CD4-positive, alpha-beta T cell treated with Interferon alpha-2 for 1 hour (primary cell): Measurements from ENCODE around the gene ABCA13.

Experiments used
- DNase-seq, 2 donors: peaks; one replicate each; pipeline ENCODE4 v3.0.0-alpha.2; 2020 to 2022

Gene ABCA13

DNA sequence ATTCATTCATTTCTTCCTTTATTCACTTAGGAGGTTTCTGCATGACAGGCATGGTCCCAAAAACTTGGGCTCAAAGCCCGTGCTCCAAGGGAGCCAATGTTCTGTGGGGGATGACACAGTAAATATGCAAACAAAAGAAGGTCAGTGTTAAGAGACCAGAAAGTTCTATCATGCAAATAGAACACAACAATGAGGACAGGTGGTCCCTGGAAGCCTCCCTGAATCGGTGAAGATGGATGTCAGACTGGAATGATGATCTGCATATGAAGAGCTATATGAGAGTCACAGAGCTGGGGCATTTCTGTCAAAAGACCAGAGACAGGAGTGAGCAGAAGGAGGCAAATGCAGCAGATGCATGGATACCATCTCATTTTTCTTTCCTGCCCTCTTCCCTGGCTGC is 129.0 kb downstream of the ABCA13 start:
- no peak for DNase-seq

DNA sequence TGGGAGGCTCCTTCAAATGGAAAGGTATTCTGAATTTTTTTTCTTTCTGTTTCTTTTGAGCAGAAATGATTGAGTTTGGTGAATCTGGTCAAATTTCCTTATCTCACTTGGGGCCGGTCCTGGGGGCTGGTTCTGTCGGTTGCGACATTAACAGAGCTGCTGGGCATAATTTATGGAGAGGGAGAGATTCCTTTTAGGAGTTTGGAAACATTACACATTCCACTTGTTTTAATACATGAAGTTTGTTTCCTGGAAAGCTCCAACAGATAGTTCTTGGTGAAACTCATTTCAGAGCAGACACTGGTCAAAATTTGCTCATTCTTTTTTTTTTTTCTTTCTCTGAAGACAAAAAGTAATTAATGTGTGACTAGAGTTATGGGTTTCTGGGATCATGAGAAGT is 129.9 kb downstream of the ABCA13 start:
- no peak for DNase-seq

DNA sequence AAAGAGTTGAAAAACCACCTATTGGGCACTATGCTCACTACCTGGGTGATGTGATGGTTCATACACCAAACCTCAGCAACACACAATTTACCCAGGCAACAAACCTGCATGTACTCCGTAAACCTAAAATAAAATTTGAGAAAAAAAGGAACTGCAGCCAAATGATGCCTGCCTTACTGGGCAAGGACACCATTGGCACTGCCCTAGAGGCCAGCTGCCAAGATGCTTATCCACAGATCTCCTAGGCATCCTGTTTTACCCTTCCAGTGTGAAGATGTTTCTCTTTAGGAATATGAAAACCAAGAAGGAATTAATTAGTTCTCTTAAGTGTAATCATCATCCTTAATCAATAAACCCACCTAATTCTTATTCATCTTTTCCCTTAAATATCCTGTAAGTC is 133.4 kb downstream of the ABCA13 start:
- DNase-seq = no peak

DNA sequence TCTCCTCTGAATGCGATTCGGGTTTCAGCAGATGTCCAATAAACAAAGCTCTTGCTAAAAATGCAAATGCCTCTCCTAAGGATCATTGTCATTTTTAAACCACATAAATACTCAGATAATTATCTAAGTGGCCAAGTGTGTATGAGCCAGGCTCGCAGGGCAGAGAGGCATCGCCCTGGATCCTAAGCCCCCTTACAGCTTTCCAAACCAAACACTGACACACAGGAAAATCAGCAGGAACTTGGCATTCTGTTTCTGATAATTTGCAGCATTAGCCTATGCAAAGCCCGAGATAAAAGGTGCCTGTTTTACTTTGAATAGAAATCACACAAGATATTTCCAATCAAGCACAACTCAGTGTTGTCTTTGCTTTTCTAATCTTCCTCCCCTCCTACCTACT is 134.4 kb downstream of the ABCA13 start:
- DNase-seq = no peak

DNA sequence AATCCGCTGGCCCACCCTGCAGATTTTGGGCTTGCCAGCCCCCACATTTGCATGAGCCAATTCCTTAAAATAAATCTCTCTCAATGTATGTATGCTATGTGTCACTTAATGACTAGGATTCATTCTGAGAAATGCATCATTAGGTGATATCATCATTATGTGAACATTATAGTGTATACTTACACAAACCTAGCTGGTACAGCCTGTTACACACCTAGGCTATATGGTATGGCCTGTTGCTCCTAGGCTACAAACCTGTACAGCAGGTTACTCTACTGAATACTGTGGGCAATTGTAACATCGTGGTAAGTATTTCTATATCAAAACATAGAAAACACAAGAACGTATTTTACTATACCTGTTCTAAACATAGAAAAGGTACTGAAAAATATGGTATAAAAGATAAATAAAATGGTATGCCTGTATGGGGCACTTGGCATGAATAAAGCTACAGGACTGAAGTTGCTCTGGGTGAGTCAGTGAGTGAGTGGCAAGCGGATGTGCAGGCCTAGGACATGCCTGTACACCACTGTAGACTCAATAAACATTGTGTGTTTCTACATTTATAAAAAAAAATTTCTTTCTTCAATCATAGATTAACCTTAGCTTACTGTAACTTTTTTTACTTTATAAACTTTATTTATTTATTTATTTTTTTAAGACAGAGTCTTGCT is 135.9 kb downstream of the ABCA13 start:
- DNase-seq = no peak

DNA sequence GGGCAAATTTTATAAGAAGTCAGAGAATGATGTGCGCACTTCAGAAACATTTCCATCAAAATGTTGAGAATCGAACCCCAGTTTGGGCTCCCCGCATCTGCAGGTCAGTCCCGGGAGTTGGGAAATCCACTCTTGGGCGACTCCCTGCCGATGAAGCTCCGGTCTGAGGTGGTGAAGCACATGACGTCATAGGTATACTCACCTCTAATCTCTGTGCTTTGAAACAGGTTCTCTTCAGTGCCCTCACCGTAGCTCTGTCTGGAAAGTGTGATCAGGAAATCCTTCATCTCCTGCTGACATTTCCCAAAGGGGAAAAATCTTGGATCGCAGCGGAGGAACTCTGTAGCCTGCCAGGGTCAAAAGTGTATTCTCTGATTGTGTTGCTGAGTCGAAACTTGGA is 138.5 kb downstream of the ABCA13 start:
- no peak for DNase-seq

DNA sequence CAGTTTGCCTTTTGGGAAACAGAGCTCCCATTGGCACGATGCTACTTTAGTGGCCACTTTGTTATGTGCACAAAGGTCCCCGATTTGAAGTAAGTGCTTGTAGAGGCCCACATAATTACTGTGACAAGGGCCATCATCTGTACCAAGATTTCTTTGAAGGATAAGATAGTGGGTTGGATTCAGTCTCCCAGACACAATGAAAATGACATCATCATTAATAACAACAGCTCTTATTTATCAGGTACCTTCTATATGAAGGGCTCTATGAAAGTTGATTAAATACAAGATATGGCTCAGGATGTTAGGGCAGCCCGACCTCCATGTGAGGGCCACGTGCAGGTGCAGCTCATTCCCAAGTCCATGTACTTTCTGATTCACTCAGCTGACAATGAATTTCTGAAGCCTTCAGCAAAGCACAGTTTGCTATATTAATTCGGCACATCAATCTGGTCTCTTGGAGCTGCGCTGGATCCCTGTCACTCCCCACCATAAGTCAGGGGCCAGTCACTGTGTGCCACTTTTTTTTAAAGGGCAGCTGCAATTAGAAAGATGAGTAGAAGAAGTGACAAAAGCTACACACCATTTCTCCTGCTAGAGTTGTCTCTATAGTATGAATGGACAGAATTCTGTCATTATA is 140.3 kb downstream of the ABCA13 start:
- no peak for DNase-seq

DNA sequence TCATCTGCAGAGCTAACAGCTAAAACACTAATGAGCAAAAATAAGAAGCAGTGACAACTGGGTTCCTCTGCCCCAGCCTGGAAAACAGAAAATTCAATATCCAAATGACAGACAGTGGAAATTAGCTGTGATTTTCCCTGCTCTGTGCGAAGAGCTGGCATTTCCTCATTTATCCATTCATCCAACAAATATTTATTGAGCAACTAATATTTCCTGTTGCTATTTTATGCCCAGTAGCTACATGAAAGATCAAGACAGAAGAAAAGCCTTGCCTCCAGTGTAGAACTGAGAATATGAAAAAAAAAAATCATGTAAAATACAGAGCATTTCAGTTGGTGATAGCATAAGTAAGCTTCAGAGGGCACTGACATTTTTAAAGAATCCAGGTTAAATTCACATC is 140.9 kb downstream of the ABCA13 start:
- DNase-seq = no peak

DNA sequence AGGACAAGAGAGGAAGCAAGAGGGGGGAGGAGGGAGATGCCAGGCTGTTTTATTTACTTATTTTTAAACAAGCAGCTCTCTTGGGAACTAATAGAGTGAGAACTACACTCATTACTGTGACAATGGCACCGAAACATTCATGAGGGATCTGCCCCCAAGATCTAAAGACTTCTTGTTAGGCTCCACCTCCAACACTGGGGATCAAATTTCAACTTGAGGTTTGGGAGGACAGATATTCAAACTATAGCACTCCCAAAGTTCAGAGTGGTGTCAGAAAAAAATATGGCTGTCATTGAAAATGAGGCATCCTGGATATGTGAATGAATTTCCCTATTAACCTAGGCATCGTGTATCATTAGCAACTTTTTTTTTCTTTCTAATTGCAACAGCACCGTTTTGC is 145.5 kb downstream of the ABCA13 start:
- DNase-seq = no peak

DNA sequence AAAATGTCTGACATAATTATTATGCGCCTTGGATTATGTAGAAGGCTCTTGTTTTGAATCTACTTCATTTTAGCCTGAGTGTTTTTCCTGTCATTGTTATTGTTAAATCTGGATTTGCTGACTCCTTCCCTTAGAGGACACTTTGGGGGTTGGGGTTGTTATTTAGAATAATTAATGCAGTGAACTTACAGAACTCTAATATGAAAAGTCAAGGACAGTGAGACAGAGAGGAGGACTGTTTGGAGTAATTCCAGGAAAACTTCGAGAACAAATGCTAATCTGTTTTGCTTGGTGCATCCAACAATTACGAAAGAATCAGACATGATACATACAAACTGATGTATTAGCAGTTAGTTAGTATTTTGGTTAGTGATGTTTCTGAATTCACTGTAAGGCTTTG is 146.1 kb downstream of the ABCA13 start:
- DNase-seq = no peak

DNA sequence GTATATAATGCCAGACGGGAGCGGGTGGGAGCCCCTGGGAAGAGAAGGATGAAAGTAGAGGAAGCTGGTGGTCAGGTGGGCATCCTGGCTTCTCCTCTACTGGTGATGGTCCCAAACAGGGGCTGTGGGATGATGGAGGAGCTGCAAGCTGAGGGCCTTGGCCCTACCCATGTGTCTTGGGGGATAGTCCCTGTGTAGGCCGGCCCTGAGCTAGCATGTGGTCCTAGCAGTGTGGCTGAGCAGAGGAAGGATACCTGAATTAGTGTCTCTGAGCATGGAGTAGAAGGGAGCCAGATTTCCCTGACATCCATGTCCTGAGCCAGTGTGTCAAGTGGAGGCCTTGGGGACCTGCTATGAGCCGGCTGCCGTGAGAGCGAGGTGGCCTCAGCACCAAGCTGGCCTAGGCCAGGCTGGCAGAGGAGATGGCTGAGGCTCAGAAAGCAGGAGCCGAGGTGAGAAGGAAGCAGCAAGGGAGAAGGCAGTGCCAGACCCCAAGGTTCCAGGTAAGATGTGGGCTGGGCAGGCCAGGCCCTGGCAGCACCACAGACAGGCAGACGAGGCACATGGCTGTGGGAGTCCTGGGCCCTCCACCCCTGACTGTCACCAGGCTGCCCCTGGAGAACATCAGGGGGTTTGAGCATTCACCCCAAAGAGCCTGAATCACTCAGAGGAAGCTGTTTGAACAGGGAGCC is 150.2 kb downstream of the ABCA13 start:
- no peak for DNase-seq

DNA sequence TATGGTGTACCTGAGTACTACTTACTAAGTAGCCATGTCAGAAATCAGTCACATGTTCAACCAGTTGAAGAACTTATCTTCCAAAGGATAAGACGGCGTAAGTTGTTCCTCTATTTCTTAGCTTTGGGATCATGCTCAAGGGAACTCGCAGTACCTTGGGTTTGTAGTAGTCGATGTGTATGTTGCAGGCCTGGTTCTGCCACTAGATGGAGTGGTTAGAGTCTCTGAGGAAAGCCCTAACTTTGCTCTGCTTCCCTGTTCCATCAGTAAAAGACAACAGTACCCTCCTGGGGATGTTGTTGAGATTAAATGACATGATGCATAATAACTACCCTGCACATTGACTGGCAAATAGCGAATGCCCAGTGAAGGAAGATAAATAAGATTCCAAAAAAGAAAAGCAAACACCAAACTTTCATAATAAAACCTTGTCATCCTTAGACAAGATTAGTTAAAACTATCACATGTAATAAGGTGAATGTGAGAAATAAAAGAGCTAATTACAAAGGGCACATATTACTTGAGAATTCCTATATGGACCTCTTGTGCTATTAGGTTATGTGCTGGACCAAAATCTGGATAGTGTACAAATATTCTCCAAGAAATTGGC is 165.9 kb downstream of the ABCA13 start:
- no peak for DNase-seq

DNA sequence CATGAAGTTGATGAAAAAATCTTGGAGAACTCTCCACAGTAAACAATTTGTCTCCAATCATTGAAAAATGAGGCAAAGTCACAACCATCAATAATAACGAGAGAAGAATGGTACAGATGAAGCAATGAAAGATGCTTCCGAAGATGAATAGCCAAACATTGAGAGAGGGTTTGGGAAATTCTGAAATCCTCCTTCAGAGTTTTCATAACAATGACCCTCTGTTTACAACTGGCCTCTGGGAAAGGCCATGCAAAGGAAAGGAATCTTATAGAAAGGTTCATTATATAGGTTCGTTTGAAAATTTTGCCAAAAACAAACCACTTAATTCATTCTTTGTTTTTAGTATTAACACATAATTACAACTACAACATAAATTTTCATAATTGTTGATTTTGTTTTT is 166.5 kb downstream of the ABCA13 start:
- DNase-seq = no peak

DNA sequence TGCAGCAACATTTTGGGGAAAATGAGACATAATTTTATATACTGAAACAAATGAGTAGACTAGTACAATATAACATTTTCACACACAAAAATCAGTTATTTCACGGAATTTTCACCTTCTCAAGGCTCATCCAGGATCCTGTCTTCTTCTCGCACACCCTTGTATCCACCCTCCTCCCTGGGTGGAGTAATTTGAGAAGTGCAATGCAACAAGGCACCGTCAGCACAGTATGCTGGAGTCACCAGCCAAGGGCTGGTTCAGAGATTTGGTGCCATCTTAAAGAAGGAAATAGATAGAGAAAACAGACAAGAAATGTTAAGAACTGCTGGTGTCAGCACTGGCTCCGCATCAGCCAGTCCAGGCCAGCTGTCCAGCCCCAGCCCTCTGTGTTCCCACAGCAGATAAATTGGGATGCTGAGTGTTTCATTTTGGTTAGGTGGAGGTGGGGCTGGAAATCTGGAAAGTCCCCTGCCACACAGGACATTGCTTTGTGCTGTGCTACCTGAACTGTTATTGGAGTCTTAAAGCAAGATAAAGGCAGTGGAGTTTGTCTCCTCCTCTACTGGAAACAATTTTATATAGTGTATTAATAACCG is 176.1 kb downstream of the ABCA13 start:
- DNase-seq = no peak

DNA sequence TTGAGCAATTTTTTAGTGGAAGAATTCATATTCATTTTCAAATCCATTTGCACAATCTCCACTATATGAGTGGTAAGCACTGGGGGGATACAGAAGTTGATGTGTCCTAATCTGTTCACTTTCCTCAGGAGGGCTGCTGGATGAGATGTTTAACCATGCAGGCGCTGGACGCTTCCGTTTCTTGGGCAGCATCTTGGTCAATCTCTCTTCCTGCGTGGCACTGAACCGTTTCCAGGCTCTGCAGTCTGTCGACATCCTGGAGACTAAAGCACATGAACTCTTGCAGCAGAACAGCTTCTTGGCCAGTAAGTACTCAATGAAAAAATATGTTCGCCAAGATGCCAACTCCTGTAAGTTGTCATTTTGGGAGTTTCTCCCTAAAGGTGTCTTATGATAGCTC is 179.3 kb downstream of the ABCA13 start:
- no peak for DNase-seq

DNA sequence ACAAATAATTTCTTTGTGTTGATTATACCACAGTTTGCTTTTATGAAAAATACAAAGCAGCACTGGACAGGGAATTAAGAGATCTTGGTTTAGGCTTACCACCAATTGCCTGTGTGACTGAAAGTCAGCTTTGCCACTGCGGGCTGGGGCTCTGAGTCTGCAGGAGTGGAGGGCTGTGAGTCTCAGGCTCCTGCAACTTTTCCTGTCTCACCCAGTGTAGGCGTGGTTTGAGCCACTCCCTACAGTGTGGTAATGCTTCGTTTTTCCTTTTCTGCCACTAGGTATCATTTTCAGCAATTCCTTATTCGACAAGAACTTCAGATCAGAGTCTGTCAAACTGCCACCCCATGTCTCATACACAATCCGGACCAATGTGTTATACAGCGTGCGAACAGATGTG is 180.6 kb downstream of the ABCA13 start:
- DNase-seq = no peak

DNA sequence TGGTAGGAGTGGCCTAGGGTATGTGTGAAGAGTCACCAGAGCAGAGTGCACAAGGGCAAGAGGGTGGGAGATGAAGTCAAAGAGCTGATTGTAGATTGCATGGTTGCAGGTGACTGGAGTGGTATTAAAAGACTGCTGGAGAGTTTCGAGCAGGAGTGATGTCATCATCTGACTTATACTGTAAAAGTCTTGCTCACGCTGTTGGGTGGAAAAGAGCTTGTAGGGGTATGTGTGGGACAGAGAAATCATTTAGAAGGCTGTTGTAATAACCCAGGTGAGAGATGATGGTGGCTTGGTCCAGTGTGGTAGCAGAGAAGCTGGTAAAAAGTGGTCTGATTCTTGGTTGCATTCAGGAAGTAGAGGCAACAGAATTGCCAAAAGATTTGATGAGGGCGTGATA is 184.1 kb downstream of the ABCA13 start:
- no peak for DNase-seq

DNA sequence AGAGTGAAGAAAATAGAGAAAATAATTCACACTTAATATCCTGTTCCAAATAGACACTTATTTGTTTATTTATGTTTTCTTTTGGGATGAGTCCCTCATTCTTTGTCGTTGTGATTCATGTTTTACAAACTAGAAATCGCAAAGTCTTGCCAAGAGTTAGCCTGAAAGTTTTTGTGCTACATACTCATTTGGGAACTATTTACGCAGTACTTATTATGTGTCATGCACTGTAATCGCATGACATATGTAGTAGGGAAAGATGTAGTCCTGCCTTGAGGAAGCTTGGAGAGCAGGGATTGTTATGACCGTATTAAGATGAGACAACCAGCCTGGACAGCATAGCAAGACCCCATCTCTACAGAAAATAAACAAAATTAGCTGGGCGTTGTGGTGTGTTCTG is 189.3 kb downstream of the ABCA13 start:
- DNase-seq = no peak

DNA sequence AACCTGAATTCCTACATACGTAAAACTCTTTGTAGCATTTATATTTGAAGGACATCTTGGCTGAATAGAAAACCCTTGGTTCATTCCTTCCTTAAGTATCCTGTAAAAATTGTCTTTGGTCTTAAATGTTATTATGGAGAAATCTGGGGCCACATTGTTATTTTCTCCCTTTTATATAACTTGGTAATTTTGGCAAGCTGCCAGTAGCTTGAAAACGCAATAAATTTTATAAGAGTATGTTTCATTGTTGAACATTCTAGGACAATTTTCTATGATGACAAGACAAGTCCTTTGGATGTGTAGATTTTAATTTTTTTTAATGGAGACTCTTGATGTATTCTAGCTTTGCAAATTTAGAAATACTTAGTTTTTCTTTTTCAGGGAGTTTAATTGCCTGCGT is 191.9 kb downstream of the ABCA13 start:
- DNase-seq = no peak

DNA sequence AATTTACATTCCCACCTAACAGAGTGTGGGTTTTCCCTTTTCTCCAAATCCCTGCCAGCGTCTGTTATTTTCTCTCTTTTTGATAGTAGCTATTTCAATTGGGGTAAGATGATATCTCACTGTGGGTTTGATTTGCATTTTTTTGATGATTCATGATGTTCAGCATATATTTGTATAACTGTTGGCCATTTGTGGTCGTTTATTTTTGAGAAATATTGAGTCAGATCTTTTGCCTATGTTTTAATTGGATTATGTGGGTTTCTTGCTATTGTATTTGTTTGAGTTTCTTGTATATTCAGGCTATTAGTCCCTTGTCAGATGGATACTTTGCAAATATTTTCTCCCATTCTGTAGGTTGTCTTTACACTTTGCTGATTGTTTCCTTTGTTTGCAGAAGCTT is 193.8 kb downstream of the ABCA13 start:
- no peak for DNase-seq

DNA sequence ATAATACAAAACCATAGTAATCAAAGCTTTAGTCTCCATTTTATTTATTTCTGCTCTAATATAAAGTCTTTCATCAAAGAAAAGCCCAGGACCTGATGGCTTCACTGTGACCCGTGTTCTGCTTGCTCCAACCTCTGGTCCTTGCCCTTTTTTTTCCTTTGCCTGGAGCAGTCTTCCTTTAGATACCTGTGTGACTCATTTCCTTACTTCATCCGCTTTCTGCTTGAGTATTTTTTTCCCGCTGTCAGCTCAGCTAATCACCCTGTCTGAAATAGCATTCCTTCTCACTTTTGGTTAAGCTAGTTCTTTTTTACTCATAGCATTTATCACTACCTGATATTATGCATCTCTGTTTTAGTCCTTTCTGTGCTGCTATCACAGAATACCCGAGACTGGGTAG is 194.8 kb downstream of the ABCA13 start:
- no peak for DNase-seq

DNA sequence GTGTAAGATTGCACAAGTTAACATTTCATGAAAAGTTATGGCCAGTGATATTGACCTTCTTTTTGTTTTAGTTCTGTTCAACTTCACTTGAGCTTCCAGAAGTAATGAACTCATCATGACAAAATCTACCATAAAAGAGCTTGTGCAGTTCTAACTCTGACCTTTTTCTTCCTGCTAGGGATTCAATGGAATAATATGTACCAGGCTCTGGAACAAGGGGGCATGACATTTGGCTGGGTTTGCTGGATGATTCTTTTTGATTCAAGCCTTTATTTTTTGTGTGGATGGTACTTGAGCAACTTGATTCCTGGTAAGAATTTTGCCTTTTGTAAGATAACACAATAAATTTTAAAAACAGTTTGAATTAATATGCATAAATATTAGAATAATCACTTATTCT is 205.0 kb downstream of the ABCA13 start:
- DNase-seq = no peak

DNA sequence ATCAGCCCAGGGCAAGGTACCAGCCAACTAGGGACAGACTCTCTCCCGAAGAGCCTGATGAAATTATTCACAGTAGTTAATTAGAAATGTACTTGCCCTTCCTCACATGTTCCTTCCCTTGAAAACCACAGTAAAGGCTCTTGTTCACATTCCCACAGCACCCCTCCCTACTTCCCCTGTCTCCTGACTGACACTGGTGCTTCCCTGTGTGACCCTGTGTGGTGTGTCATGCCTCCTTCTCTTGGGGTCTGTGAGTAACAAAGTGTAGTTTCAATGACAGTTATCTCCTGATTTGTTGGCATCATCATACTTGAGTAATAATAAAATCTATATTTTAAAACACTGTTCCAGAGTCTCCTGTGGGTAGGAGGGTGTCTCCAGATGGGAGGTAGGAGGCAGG is 209.7 kb downstream of the ABCA13 start:
- no peak for DNase-seq

DNA sequence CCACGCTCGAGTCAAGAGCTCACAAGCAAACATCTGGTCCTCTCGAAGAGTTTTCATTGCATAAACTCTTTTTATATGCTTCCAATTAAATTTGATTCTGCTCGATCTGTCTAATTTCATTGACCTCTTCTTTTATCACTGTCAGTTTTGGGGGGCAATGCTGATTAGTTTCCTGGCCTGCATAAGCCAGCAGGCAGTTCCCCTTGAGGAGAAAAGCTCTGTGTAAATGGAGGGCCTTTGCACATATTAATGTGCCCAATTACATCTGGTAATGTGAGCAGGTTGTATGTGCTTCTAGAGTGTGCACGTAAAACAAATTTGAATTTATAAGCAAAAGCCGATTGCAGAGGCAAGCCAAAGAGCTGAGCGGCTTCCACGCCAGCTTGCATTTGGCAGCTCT is 210.3 kb downstream of the ABCA13 start:
- DNase-seq = no peak
